ENCODE measurements around the gene EML3. TPM values are rescaled to one million over a fixed set of nuclear protein-coding genes. Genes with fewer than 3 reads are reported as not detected.

The EML3 gene, protein sequence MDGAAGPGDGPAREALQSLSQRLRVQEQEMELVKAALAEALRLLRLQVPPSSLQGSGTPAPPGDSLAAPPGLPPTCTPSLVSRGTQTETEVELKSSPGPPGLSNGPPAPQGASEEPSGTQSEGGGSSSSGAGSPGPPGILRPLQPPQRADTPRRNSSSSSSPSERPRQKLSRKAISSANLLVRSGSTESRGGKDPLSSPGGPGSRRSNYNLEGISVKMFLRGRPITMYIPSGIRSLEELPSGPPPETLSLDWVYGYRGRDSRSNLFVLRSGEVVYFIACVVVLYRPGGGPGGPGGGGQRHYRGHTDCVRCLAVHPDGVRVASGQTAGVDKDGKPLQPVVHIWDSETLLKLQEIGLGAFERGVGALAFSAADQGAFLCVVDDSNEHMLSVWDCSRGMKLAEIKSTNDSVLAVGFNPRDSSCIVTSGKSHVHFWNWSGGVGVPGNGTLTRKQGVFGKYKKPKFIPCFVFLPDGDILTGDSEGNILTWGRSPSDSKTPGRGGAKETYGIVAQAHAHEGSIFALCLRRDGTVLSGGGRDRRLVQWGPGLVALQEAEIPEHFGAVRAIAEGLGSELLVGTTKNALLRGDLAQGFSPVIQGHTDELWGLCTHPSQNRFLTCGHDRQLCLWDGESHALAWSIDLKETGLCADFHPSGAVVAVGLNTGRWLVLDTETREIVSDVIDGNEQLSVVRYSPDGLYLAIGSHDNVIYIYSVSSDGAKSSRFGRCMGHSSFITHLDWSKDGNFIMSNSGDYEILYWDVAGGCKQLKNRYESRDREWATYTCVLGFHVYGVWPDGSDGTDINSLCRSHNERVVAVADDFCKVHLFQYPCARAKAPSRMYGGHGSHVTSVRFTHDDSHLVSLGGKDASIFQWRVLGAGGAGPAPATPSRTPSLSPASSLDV
- total RNA-seq: 100 to 1,000 TPM; 133 to 139 TPM

DNA sequence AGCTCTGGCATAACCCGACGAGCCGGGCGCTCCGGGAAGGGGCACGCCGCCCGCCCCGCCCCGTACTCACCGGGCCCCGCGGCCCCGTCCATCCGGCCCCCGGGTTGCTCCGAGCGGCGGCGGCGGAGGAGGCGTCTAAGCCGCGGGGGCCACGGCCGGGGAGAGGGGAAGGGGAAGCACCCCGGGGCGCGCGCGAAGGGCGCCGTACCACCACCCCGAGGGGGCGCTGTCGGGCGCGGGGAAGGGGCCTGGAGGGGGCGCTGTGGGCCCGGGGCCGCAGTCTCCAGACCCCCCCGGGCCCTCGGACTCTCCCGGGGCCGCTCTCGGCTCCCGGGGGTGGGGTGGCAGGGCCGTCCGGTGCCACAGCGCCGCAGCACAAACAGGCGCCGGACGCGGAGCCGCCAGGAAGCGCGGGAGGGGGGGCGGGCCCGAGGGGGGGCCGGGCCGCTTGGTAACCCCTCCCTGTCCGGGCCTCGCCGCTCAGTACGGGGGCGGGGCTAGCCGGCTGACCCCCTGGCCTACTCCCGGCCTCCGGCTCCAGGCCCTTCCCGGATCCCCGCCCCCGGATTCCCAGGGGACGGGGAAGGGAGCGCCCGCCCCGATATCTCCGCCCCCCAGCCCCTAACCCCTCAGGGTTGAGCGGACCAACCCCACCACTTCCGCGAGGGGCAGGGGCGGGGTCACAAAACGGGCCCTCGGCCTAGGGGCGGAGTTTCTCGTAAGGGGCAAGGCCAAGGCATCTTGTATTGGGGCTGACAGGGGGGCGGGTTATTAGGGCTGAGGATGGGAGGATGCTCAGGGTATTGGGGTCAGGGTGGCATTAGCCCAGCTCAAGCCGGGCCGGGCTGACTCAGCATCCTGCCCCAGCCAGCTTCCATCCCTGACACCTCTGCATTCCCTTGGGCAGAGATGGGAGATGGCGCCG is at the start of gene EML3, which contains the start of gene ROM1:
Gene EML3, minus strand, starts transcription at position 410 of the 925 bp plus-strand sequence. Its CDS starts 318 bp downstream, at position 92.
Gene ROM1, plus strand, starts transcription at position 892 of the 925 bp plus-strand sequence. Its CDS starts 25 bp downstream, at position 917.

DNA sequence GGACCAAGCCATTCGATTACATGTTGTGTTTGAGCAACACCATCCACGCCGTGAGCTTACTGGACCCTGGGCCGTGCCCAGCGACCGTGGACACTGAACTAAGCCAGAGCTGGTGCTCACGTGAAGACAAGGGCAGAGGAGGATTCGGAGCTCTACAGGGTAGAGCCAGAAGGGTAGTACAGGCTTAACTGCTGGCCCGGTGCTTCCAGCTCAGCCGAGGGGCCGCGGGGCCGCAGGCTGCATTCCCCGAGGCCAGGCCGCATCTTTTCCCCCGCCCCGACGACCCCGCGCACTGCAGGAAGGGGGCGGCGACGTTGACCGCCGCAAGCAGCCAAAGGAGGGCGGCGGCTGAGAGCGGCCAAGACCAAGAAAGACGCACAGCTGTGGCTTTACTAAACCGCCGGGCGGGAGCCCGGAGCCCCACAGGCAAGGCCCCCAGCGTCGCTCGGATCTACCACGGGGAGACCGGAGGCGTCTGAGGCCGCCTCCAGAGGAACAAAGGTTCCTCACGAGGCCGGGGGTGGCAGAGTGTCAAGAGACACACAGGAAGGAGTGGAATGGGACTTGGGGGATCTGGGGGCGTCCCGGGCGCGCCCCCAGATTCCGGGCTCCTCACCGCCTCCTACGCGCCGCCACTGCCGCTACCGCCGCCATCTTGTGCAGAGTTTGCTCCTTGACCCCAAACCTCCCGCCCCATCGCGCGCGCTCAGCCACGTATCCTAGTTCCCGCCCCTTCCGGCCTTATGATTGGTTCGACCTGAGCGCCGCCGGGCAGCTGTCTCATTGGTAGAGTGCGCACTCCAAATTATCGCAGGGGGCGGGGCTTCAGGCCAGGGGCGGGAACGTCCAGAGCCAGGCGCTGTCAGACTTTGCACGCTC is 33.6 kb upstream of the EML3 start, which contains the start of gene GANAB:
Gene GANAB, minus strand, starts transcription at position 668 of the 879 bp plus-strand sequence. Its CDS starts 14 bp downstream, at position 654.

DNA sequence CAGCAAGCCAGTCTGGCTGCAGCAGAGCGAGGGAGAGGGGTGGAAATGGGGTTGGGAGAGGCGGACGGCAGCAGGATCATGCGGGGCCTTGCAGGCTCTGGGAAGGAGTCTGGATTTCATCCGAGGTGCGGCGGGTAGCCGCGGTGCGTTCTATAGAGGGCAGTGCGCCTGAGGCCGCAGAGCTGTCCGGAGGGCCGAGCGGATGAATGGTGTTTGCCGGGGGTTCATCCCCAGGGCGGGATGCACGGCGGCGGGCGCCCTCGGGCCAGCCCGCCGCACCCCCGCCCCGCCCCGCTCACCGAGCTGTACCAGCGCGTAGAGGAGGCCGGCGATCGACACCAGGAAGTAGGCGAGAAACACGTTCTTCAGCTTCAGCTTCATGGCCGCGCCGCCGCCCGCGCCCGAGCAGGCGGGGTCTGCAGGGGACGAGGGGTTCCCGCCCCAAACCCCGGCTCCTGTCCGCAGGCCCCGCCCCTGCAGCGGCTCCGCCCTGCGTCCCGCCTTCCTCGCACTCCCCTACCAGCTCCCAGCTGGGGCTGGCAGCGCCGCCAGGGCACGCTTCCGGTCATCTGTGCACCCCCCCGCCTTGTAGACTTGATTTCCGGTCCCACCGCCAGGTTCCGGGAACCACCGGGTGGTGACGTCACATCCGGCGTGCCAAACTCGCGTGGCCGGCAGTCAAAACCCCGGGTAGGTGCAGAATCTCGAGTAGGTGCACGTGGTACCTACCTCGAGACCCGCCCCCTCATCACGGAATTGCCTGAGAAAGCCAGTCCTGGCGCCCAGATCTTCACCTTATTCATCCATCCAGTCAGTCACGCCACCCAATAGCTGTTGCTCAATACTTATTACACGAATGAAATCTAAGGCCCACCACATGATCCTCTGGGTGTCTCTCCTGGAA is 9.2 kb upstream of the EML3 start, which contains the start of gene B3GAT3:
Gene B3GAT3, minus strand, starts transcription at position 420 of the 904 bp plus-strand sequence. Its CDS starts 39 bp downstream, at position 381.

DNA sequence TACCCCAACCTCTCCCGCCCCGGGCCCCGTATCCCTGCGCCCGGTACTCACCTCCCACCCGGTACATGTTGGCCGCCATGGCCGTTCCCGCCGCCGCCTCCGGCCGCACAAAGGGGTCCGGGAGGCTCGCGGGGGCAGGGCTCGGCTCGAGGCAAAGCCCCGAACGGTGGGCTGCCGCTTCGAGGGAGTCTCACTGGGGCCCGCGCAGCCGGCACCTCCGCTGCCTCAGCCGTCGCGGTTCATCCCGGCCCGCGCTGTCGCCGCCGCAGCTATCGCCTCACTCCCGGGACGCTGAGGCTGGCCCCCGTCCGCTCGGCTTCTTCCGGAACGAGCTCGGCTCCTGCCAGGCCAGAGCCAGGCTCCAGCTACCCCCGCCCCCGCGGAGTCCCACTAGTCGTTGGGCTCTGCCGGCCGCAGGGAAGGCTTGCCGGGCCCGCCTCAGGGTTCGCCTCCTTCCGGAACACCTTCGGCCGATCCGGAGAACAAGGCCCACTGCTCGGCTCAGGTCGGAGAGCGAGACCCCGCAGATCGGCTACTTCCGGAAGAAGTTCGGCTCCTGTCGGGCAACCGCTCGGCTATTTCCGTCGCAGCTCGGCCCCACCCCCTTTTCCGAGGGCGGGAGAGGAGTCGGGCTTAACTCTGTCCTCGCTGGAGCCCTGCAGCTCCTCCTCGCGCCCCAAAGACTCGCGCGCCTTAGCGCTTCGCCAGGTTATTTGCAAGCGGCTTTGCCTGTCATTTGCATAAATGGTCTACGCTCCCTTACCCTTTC is 11.0 kb downstream of the EML3 start, which contains the start of gene MTA2:
Gene MTA2, minus strand, starts transcription at position 494 of the 769 bp plus-strand sequence. Its CDS starts 415 bp downstream, at position 79.

DNA sequence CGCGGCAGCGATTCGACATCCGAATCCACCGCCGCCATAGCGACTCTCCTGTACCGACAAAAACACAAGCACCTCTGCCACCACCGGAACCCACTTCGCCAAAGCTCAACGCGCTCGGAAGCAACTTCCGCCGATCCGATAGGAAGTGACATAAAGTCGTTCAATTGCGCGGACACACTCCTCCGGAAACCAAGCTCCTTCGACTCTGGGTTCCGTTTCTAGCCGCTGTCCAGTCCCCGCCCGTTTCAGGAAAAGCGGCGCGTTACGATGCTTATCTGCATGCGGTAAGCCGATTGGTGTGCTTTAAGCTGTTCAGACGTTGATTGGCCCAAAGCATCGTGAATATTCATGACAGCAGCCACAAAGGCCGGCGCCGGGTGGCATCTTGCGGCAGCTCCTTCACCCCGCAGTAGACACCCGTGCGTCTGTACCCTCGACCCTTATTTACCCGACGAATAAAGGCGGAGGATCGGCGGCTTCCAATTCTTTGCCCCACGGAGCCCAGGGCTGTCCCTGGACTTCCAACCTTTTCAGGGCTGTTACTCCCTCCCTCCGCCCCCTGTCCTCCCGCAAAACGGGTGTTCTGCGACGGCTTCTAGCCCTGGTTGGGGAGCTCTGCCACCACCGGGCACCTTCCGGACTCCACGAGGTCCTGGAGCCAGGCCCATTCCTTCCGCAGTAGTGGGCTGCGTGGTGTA is 21.0 kb downstream of the EML3 start, which contains the start of gene TUT1:
Gene TUT1, minus strand, starts transcription at position 76 of the 698 bp plus-strand sequence. Its CDS starts 38 bp downstream, at position 38.

DNA sequence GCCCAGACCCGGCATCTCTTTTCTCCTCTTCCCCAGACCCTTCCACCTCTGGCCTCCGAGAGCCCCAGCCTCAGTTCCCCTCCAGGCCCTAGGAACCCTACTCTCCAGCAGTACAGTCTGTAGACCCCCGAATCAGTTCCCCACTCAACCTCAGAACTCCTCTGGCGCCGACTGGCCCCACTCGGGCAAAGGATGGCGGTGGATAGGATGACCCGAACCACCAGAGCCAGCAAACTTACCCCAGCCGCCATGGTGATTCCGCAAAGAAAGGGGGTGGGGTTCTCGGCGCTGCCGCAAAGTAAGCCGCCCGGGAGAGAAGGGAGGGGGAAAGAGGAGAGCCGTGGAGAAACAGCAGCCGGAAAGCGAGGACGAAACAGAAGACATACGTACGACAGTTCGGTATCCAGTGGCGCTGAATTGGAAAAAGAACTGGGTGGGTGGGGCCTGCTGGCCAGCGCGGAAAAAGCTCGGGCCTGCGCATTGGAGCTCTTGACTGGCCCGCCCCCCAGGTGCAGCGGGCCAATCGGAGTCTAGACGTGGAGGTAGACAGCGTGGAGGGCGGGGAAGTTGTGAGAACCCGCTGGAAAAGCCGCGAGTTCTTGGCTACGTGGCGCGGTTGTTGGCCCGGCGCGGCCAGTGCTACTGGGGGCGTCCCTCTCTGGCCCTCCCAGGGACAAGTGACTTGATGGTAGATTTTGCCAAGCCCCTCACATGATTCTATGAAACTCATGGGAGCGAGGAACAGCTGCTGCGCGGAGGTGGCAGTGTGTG is 38.8 kb downstream of the EML3 start, which contains the start of gene EEF1G:
Gene EEF1G, minus strand, starts transcription at position 300 of the 771 bp plus-strand sequence. Its CDS starts 49 bp downstream, at position 251.

Small RNA genes lying within 50 kb of the gene (microRNA-seq; reads per million reads assigned to microRNA genes)
- not detected for gene MIR6747 (ENCODE audit: borderline microRNAs expressed, borderline replicate concordance)

Other genes with a start within 250 kb of the EML3 start
- gene SCGB1A1, start 193.7 kb downstream of the EML3 start, total RNA-seq: not detected
- 100 to 1,000 TPM in 1 of 2 experiments, 10 to 100 TPM in 1; 96.0 to 111 TPM for gene AHNAK, start 66.0 kb downstream of the EML3 start, total RNA-seq
- gene EEF1G, start 38.9 kb downstream of the EML3 start, total RNA-seq: 1,000 to 10,000 TPM; 1,877 to 1,888 TPM
- gene TUT1, start 21.3 kb downstream of the EML3 start, total RNA-seq: 10 to 100 TPM; 26.2 to 28.2 TPM
- gene MTA2, start 10.9 kb downstream of the EML3 start, total RNA-seq: 100 to 1,000 TPM; 208 to 223 TPM
- gene ROM1, start 482 bp upstream of the EML3 start, total RNA-seq: 1 to 10 TPM; 1.1 to 1.7 TPM
- gene B3GAT3, start 9.2 kb upstream of the EML3 start, total RNA-seq: 10 to 100 TPM; 70.9 to 73.2 TPM
- 100 to 1,000 TPM; 297 to 300 TPM for gene GANAB, start 33.8 kb upstream of the EML3 start, total RNA-seq
- gene INTS5, start 40.5 kb upstream of the EML3 start, total RNA-seq: 10 to 100 TPM; 31.4 to 32.4 TPM
- gene C11orf98, start 52.4 kb upstream of the EML3 start, total RNA-seq: 10 to 100 TPM; 83.3 to 83.8 TPM
- 10 to 100 TPM; 12.8 to 14.2 TPM for gene CSKMT, start 52.5 kb upstream of the EML3 start, total RNA-seq
- 1 to 10 TPM; 6.2 to 8.1 TPM for gene UQCC3, start 58.9 kb upstream of the EML3 start, total RNA-seq
- 10 to 100 TPM; 26.5 to 28.9 TPM for gene LBHD1, start 59.5 kb upstream of the EML3 start, total RNA-seq
- gene UBXN1, start 66.3 kb upstream of the EML3 start, total RNA-seq: 100 to 1,000 TPM; 157 to 162 TPM
- gene LRRN4CL, start 76.8 kb upstream of the EML3 start, total RNA-seq: under 1 TPM; 0.14 to 0.35 TPM
- gene BSCL2, start 94.6 kb upstream of the EML3 start, total RNA-seq: 10 to 100 TPM; 26.6 to 33.7 TPM
- gene GNG3, start 94.9 kb upstream of the EML3 start, total RNA-seq: not detected
- 10 to 100 TPM; 60.2 to 63.0 TPM for gene HNRNPUL2, start 114.7 kb upstream of the EML3 start, total RNA-seq
- gene TTC9C, start 115.7 kb upstream of the EML3 start, total RNA-seq: 10 to 100 TPM; 42.4 to 43.6 TPM
- gene ZBTB3, start 141.4 kb upstream of the EML3 start, total RNA-seq: 10 to 100 TPM; 14.8 to 17.8 TPM
- 10 to 100 TPM; 84.5 to 93.5 TPM for gene POLR2G, start 148.8 kb upstream of the EML3 start, total RNA-seq
- 10 to 100 TPM; 21.3 to 22.1 TPM for gene TAF6L, start 158.6 kb upstream of the EML3 start, total RNA-seq
- 10 to 100 TPM; 45.4 to 45.5 TPM for gene TMEM179B, start 174.6 kb upstream of the EML3 start, total RNA-seq
- gene TMEM223, start 179.2 kb upstream of the EML3 start, total RNA-seq: 10 to 100 TPM; 19.1 to 21.5 TPM
- gene NXF1, start 192.7 kb upstream of the EML3 start, total RNA-seq: 100 to 1,000 TPM; 101 to 104 TPM
- 10 to 100 TPM; 43.5 to 43.8 TPM for gene STX5, start 219.3 kb upstream of the EML3 start, total RNA-seq
- gene TEX54, start 220.1 kb upstream of the EML3 start, total RNA-seq: not detected
- gene WDR74, start 226.8 kb upstream of the EML3 start, total RNA-seq: 10 to 100 TPM; 64.7 to 71.4 TPM

Measured in activated naive CD4-positive, alpha-beta T cell treated with anti-CD3 and anti-CD28 coated beads, Interleukin-2, amount 10 ng/mL, durations not matched to agents 5 hours and 36 hours (primary cell).